PC-9 (cell line): ENCODE measurements around the gene EBF4. TPM values are rescaled to one million over a fixed set of nuclear protein-coding genes. Genes with fewer than 3 reads are reported as not detected.
A peak's percentile ranks its signal among the peaks of the same experiment; 100 is the strongest.
"Not testable (repeated sequence)": the region's sequence is repeated elsewhere in the genome, so short reads cannot be mapped to it uniquely, and the experiment has no call there.

Source experiments
- BruUV-seq: library from RNA; stranded (reverse); fragments of 400-500 nt; replicated peaks from 2 replicates; lab custom pipeline; 2021; lab: Mats Ljungman, UMichigan
- CTCF ChIA-PET: fragments of 300-600 bp; sonication (Branson Sonifier 250); formaldehyde crosslinking; loops from one replicate; lab custom pipeline; 2022; ENCODE audit warnings: antibody characterized with exemption; lab: Charles Lee
- POLR2A ChIA-PET: fragments of 300-600 bp; sonication (Branson Sonifier 250); formaldehyde crosslinking; loops from one replicate; lab custom pipeline; 2022; ENCODE audit warnings: antibody characterized with exemption; ENCODE audit not compliant: unreplicated experiment; lab: Charles Lee
- DNase-seq, 2 experiments: peaks; one replicate each; pipeline versions ENCODE4 v3.0.0 to v3.0.0-alpha.2; 2015 to 2022; ENCODE audit warnings: mixed read lengths in 1 of 2
- H2AFZ ChIP-seq: fragments of 200-600 bp; sonication (generic); 2 replicates; pipeline ENCODE4 v1.8.1; 2017; ENCODE audit warnings: antibody characterized with exemption
- H3F3A ChIP-seq: fragments of 200-600 bp; sonication (generic); 2 replicates; pipeline ENCODE4 v1.8.1; 2017; ENCODE audit warnings: antibody characterized with exemption, mild to moderate bottlenecking, low read depth; ENCODE audit not compliant: insufficient read depth
- H3K27ac ChIP-seq: fragments of 200-600 bp; sonication (generic); 2 replicates; pipeline ENCODE4 v1.6.1; 2016; ENCODE audit warnings: mixed run types
- H3K27me3 ChIP-seq: fragments of 200-600 bp; sonication (generic); 2 replicates; pipeline ENCODE4 v1.6.1; 2016; ENCODE audit warnings: low read depth, mixed run types; ENCODE audit not compliant: insufficient read depth
- H3K36me3 ChIP-seq: fragments of 200-600 bp; sonication (generic); 2 replicates; pipeline ENCODE4 v1.6.1; 2016; ENCODE audit warnings: low read depth, mixed run types
- H3K4me1 ChIP-seq: fragments of 200-600 bp; sonication (generic); replicated peaks from 2 replicates; pipeline ENCODE4 v1.6.1; 2016; ENCODE audit warnings: mixed run types; ENCODE audit not compliant: insufficient read depth
- H3K4me2 ChIP-seq: fragments of 200-600 bp; sonication (generic); 2 replicates; pipeline ENCODE4 v1.6.1; 2017; ENCODE audit warnings: mixed run types
- H3K4me3 ChIP-seq: fragments of 200-600 bp; sonication (generic); 2 replicates; pipeline ENCODE4 v1.6.1; 2016; ENCODE audit warnings: mixed run types
- H3K79me2 ChIP-seq: fragments of 200-600 bp; sonication (generic); 2 replicates; pipeline ENCODE4 v1.6.1; 2017; ENCODE audit warnings: low read depth, mixed run types
- H3K9me2 ChIP-seq: fragments of 200-600 bp; sonication (generic); 2 replicates; pipeline ENCODE4 v1.8.1; 2017; ENCODE audit warnings: mild to moderate bottlenecking; ENCODE audit not compliant: insufficient read depth
- H3K9me3 ChIP-seq: fragments of 200-600 bp; sonication (generic); 2 replicates; pipeline ENCODE4 v1.8.1; 2016; ENCODE audit warnings: low read depth; ENCODE audit not compliant: insufficient read depth
- H4K20me1 ChIP-seq: fragments of 200-600 bp; sonication (generic); 2 replicates; pipeline ENCODE4 v1.8.1; 2017; ENCODE audit not compliant: insufficient read depth
- CTCF ChIP-seq: fragments of 200-600 bp; sonication (generic); conservative IDR thresholded peaks from 2 replicates; pipeline ENCODE4 v1.6.1; 2017; ENCODE audit warnings: mixed run types, antibody characterized with exemption, mild to moderate bottlenecking, moderate library complexity
- EZH2 ChIP-seq: fragments of 200-600 bp; sonication (generic); IDR thresholded peaks from 2 replicates; pipeline ENCODE4 v1.8.0; 2017; ENCODE audit warnings: antibody characterized with exemption, low read depth
- intact Hi-C: fragments of 100-400 bp; cut with micrococcal nuclease; formaldehyde crosslinking; loops from one replicate; pipeline ENCODE4 v1.10.0; 2022; ENCODE audit not compliant: unreplicated experiment
- total RNA-seq: library from RNA; stranded (reverse); gene quantifications from 2 replicates; pipeline ENCODE4 v1.2.3, GENCODE V29; 2021

Gene EBF4
- total RNA-seq, 1 experiment from 2014 or later, result 5.1 TPM

- no peak for TF ChIP-seq CTCF
- no peak for TF ChIP-seq EZH2
- ChIA-PET CTCF (no interaction called here), POLR2A (interaction anchor here (0.6 kb wide), 3 partner anchors 737 to 1916 kb away, joined by 3 to 8 read pairs (median 7); partner anchors contain the start of gene ADISSP)
- H3K9me2 ChIP-seq, result no peaks in the 10 kb centered on the region
- H3K27ac ChIP-seq, result no peak overlapping the region
- DNase-seq, result no peak
- intact Hi-C loops, result loop anchor here (1.0 to 2.0 kb wide), 2 partner anchors 46 to 72 kb away; partner anchors contain the start of genes C20orf141, PCED1A and VPS16
- H3K36me3 ChIP-seq, result no peaks in the 10 kb centered on the region
- no peaks in the 10 kb centered on the region for H4K20me1 ChIP-seq
- no peaks in the 10 kb centered on the region for H3K27me3 ChIP-seq
- no TSS peak for BruUV-seq
- no peaks in the 10 kb centered on the region; the same call in 1 of the 2 replicates for H3F3A ChIP-seq
- H3K79me2 ChIP-seq, result no peaks in the 10 kb centered on the region
- H3K4me3 ChIP-seq, result no peak overlapping the region
- H3K9me3 ChIP-seq, result no peaks in the 10 kb centered on the region
- peak overlapping the region; percentile 52 for H3K4me2 ChIP-seq
- H2AFZ ChIP-seq, result no peak overlapping the region
- H3K4me1 ChIP-seq, result peaks cover 8% of the 10 kb centered on the region
These were observed 76.0 kb downstream of the EBF4 start for GRCh38 chr20:2768632-2769015.

GRCh38 chr20:2770091-2770490 lies 77.5 kb downstream of the EBF4 start:
- H3K4me3 ChIP-seq, H3K36me3 ChIP-seq, DNase-seq, CTCF ChIA-PET, H4K20me1 ChIP-seq, H3K4me2 ChIP-seq, intact Hi-C loops, H3K79me2 ChIP-seq, H2AFZ ChIP-seq, H3K27me3 ChIP-seq, H3K9me3 ChIP-seq, H3K9me2 ChIP-seq, H3F3A ChIP-seq, H3K27ac ChIP-seq, POLR2A ChIA-PET, BruUV-seq, H3K4me1 ChIP-seq: not testable (repeated sequence)

GRCh38 chr20:2771631-2772080 lies 79.1 kb downstream of the EBF4 start:
- DNase-seq, result no peak
- H4K20me1 ChIP-seq, result no peaks in the 10 kb centered on the region
- no peaks in the 10 kb centered on the region for H3F3A ChIP-seq
- CTCF ChIA-PET, result no interaction called here
- no peaks in the 10 kb centered on the region for H3K9me2 ChIP-seq
- no TSS peak for BruUV-seq
- TF ChIP-seq CTCF (no peak), EZH2 (no peak)
- no peaks in the 10 kb centered on the region for H3K79me2 ChIP-seq
- intact Hi-C loops, result no loop called here
- H3K9me3 ChIP-seq, result no peaks in the 10 kb centered on the region
- POLR2A ChIA-PET, result no interaction called here
- H3K36me3 ChIP-seq, result no peaks in the 10 kb centered on the region
- H3K4me1 ChIP-seq, result peaks cover 8% of the 10 kb centered on the region
- H3K4me2 ChIP-seq, result no peak overlapping the region
- no peaks in the 10 kb centered on the region for H3K27me3 ChIP-seq
- H3K4me3 ChIP-seq, result no peak overlapping the region
- no peak overlapping the region for H2AFZ ChIP-seq
- H3K27ac ChIP-seq, result no peak overlapping the region

GRCh38 chr20:2773812-2774211 lies 81.2 kb downstream of the EBF4 start:
- TF ChIP-seq EZH2 (no peak), CTCF (no peak)
- POLR2A ChIA-PET, result no interaction called here
- H3K9me2 ChIP-seq, result no peaks in the 10 kb centered on the region
- no peak overlapping the region for H3K4me3 ChIP-seq
- no peaks in the 10 kb centered on the region for H3K36me3 ChIP-seq
- no peaks in the 10 kb centered on the region for H3F3A ChIP-seq
- H3K27ac ChIP-seq, result no peak overlapping the region
- intact Hi-C loops, result no loop called here
- H2AFZ ChIP-seq, result no peak overlapping the region
- CTCF ChIA-PET, result no interaction called here
- no peaks in the 10 kb centered on the region for H3K79me2 ChIP-seq
- H3K27me3 ChIP-seq, result no peaks in the 10 kb centered on the region
- no TSS peak for BruUV-seq
- H3K9me3 ChIP-seq, result no peaks in the 10 kb centered on the region
- H3K4me1 ChIP-seq, result no peaks in the 10 kb centered on the region; the same call in 1 of the 2 replicates
- no peak overlapping the region for H3K4me2 ChIP-seq
- no peaks in the 10 kb centered on the region for H4K20me1 ChIP-seq
- no peak for DNase-seq
